Epithelial cell of esophagus (primary cell): Measurements from ENCODE around the gene TNFRSF25.
A peak's percentile ranks its signal among the peaks of the same experiment; 100 is the strongest.

ENCODE experiments used
- DNase-seq: peaks from one replicate; pipeline ENCODE4 v3.0.0; 2010; ENCODE audit warnings: low read depth
- H3K4me3 ChIP-seq: 2 replicates; pipeline ENCODE4 v1.5.1; 2011; ENCODE audit warnings: mild to moderate bottlenecking, low read length, control low read depth
- CTCF ChIP-seq: IDR thresholded peaks from 2 replicates; pipeline ENCODE4 v1.5.1; 2011; ENCODE audit warnings: low read depth, mild to moderate bottlenecking, low read length, control low read depth, inconsistent platforms; ENCODE audit not compliant: insufficient read depth; ENCODE audit errors: missing control alignments

The TNFRSF25 gene

GRCh38 chr1:6472391-6472790 is 6.4 kb upstream of the TNFRSF25 start:
- peak; percentile 54 for TF ChIP-seq CTCF
- no peak overlapping the region for H3K4me3 ChIP-seq
- no peak for DNase-seq

- H3K4me3 ChIP-seq, result no peak overlapping the region
- DNase-seq, result peak; percentile 94
- no peak for TF ChIP-seq CTCF
Observed at GRCh38 chr1:6471970-6472368, 6.0 kb upstream of the TNFRSF25 start.

GRCh38 chr1:6471086-6471969 is 5.4 kb upstream of the TNFRSF25 start:
- TF ChIP-seq CTCF, result no peak
- peak; percentile 80 for DNase-seq
- peak overlapping the region; percentile 10 for H3K4me3 ChIP-seq

- no peak for DNase-seq
- no peak for TF ChIP-seq CTCF
- no peak overlapping the region for H3K4me3 ChIP-seq
Observed at GRCh38 chr1:6470132-6471085, 4.4 kb upstream of the TNFRSF25 start.

- no peak overlapping the region for H3K4me3 ChIP-seq
- no peak for TF ChIP-seq CTCF
- DNase-seq, result no peak
Observed at GRCh38 chr1:6468729-6469461, 2.9 kb upstream of the TNFRSF25 start.
